Bone marrow (tissue), 2 donors: ENCODE data around the gene WDR1.
A peak's percentile ranks its signal among the peaks of the same experiment; 100 is the strongest.

Experiments
- DNase-seq, 2 donors: peaks; one replicate each; lab custom pipeline; 2025; lab: John Stamatoyannopoulos, UW

WDR1 gene

DNA sequence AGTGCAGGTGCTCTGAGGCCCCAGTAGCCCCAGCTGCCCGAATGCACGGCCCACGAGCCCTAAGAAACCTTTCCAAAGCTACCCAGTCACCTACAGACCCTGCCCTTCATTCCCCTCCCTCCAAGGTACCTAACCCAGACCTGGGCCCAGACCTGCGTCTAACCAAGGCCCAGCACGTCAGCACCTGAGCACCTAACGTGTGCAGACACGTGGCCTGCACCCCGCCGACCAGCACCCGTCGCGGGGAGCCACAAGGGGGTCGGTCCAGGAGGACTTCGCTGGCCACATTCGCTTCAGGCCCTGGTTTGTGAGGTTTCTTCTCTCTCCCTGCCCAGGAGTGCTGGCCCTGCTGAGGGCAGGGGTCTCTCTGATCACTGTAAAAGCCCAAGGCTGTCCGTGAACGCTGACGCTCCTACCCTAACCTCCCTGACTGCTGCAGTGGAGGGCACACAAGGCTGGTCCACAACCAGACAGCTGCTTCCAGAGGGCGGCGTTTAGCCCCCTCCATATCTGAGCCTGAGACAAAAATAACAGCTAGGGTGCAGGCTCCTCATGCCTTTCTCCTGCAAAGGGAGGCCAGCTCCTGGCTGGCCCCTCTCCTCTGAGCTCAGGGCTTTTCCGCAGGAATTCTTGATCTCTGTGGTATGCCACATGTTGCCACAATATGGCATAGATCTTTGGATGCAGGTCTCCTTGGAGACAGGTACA lies 31.8 kb downstream of the WDR1 start:
- no peak for DNase-seq

GRCh38 chr4:10083861-10084641 lies 32.5 kb downstream of the WDR1 start:
- DNase-seq: no peak

DNA sequence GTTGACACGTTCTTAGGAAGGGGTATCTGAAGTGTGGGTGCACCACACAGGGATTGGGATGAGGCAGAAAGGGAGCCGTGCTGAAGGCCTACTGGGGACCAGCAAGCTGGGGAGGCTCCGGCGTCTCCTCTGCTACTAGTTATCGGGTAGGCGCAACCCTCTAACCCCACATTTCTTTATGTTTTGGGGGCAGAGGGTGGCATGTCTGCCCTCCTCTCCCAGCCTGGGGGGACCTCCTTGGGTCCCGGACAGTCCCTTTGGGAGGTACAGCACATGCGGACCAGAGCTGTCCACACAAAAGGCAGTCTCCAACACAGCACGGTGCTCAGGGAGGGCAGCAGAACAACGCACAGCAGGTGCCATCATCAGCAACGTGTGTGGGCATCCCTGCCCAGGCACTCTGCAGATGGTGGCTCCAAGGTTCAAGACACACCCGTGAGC lies 33.2 kb downstream of the WDR1 start:
- DNase-seq: no peak

DNA sequence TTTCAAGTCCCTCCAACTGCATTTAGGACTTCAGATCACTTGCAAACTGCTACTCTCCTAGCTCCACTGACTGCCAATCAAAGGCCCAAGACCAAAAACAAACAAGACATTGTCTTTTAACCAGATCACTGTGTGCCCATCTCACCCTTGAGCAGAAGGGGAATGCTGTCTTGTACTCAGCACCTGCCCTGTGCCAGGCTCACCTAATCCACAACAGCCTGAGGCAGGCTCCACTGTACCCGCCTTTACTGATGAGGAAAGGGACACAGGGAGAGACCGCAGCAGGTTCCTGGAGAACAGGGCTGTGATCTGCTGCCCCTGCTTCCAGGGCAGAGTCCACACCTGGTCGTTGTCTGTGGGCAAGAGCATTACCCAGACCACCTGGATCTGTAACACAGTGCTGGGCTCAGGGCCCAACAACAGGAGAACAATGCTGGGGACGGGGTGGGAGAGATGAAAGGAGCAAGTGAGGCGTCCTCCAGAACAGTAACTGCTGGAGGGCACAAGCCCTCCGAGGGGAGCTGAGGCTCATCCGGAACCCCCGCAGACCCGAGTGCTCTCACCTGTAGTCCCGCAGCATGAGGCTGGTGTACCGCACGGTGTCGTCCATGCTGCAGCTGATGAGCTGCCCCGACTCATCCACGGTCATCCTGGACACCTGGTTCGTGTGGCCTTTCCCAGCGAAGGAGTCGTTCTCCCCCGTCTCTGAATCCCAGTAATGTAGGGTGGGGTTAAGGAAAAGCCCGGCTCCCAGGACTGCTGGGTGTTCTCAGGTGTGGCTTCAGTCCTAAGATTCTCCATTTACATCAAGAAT lies 33.9 kb downstream of the WDR1 start:
- no peak for DNase-seq

GRCh38 chr4:10082047-10082446 lies 34.6 kb downstream of the WDR1 start:
- DNase-seq: no peak

GRCh38 chr4:10081218-10081606 lies 35.4 kb downstream of the WDR1 start:
- DNase-seq: no peak

- DNase-seq: no peak
Observed at GRCh38 chr4:10080589-10081217, 35.9 kb downstream of the WDR1 start.

DNA sequence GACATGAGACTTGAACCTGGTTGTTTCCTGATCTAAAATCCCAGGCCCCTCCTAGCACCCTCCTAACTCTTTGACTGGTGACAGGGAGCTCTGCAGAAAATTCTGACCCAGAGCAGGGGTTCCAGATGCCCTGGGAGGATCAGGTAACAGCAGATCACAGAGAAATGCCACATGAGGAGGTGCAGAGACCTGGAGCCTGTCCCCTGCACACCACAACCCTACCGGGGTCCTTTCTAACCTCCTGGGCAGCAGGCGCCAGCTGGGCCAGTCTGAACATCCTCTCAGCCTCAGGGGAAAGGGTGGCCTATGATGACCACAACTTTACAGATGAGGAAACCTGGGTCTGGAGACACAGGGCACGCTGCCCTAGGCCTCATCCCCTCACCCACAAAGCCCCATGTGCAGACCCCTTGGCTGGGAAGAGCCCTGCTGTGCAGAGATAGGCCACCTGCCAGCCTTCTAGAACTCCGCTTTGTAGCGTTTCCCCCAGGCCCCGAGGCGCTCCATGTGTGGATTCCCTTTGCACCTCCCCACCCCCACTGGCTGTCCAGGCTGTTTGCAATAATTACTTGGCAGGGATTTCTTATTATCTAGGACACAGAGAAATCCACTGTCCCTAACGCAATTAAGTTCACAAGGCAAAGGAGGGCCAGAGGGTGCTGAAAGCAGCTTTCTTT lies 36.5 kb downstream of the WDR1 start:
- DNase-seq: no peak

DNA sequence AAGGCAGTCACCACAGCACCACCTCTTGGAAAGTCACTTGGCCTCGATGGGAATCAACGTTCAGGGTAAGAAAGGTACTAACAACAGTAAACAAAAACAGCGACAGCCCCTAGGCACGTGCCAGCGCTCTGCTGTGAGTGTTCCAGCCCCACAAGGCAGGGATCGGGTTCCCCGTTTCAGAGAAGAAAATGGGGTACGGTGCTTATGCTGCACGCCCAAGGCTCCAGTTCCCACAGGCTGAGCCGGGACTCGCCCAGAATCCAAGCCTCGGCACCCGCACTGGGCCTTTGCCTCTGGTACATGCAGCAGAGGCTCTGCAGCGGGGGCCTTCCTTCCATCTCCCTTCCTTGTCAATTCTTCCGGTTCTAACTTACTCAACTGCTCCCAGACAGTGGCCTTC lies 37.3 kb downstream of the WDR1 start:
- DNase-seq: no peak

DNA sequence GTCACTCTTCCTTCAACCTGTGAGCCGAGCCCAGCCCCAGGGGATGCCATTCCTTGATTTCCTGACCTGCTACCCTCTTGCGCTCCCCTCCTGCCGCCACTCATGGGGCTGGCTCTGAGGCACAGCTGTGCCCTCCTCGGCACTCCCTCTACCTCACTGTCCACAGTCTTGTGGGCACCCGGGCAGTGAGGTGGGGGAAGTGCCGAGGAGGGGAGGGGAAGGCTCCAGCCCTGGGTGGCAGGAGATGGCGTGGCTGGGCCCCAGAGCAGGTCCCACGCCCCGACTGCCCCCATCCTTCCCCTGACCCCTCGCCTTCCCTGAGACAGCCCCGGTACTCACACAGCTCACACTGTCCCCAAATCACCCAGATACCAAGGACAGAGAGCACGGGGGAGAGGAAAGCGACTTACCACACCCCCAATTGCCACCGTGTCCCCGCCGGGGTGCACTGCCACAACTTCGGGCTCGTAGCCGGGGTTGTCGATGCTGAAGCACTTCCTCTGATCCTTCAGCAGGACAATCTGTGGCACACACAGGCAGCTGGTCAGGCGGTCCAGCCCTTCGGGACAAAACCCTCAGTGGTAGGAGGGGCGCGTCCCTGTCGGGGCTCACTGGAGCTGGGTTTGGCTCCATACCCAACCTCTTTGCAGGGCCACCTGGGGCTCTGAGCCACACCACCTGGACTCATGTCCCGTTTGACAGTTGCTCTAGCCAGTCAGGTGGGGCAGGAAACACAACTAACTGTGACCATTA lies 37.9 kb downstream of the WDR1 start:
- no peak for DNase-seq

DNA sequence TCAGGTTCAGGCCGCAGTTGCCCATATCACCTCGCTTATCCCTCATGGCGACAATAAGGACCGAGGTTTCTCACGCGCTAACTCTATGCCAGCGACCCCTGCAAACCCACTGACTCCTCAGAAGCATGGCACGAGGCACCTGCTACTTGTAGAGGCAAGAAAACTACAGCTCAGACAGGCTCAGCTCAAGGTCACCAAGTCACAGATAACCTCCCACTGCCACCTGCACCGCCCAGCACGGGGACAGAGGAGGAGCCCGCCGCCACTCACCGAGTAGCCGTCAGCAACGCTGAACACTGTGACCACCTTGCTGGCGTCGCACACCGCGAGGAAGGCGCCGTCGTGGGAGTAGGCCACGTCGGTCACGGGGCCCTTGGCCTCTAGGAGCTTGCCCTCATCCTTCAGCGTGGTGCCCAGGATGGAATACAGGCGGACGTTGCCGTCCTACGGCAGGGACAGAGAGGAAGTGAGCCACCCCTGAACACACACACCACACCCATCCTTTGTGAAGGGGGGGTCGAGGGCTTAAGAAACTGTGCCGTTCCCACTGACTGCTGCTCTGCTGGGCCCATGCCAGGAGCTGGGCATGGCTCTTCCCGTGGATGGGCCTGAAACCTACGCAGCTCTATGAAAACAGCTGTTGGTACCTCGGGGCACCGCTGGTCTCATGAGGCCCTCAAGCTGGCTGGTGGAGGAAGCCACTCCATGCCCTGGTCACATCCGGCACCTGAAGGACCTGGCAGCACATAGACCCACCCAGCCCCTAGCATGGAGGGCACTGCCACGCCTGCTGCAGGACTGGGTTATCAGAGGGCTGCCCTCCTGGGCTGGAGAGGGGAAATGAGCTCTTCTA lies 38.9 kb downstream of the WDR1 start:
- DNase-seq: no peak

- DNase-seq: no peak
Observed at GRCh38 chr4:10077076-10077475, 39.5 kb downstream of the WDR1 start.

DNA sequence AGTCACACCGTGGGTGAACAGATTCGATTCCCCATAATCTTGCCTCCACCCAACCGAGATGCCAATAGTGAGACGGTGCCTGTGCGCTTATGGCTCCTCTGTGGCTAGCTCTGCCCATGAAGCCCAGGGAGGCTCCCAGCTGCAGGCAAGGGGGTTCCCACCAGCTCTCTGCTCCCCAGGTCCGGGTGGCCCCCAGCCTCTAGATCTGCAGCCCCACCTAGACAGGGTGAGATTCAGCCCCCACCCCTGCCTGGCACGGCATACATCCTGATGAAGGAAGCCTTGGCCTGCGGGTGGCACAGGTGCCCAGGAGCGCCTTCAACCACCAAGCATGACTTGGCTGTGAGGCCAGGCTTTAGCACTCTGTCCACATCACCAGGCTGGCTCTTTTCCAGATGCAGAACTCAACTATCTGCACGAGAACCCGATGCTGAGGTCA lies 40.6 kb downstream of the WDR1 start:
- DNase-seq: no peak

- no peak for DNase-seq
Observed at GRCh38 chr4:10075158-10075863, 41.3 kb downstream of the WDR1 start.

DNA sequence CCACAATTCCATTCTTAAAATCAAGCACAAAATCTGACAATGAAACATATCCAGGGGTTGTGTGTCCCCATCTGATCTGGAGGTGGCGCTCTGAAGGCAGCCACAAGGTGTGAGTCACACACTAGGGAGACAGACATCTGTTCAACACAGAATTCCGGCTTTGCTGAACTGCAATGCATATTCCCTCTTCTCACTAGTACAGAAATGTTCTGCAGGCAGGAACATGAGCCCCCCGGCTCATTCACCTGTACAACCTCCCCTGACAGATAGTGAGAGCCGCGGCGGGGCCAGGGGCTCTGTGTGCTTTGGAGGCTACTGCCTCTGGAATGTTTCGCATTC lies 41.9 kb downstream of the WDR1 start:
- DNase-seq: peak in 1 of 2 donors; percentile 14

DNA sequence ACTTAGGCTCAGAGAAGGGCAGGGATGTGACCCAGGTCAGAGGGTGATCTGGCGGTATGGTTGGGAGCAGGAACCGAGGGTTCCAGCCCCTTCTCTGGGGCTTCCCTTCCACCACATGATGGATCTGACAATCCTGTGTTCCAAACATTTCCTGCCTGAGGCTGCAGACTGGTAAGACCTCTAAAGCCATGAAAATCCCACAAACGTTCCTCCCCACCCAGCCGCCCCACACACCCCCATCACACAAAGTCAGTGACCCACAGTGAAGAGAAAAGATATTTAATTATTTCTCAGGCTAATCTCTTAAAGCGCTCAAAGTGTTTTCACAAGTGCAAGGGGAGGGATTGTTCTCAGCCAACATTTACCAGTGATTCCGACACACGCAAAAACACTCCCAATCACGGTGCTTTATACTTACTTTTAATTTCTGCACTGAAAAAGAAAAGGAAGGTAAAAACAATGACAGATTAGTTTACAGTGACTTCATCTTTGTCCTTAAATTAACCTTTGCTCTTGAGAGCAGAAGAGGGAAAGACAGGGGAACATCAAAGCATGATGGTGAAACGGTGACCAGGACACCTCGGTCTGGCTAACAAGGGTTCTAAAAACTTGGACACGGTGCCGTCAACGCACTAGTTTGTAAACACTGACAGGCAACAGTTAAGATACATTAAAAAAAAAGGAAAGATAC lies 42.4 kb downstream of the WDR1 start:
- no peak for DNase-seq

- DNase-seq: no peak
Observed at GRCh38 chr4:10072420-10073017, 44.1 kb downstream of the WDR1 start.

GRCh38 chr4:10069075-10069642 lies 47.4 kb downstream of the WDR1 start:
- no peak for DNase-seq
